ENCODE results near the gene PSMB4.

The PSMB4 gene

GRCh38 chr1:151418081-151418480 is 18.7 kb downstream of the PSMB4 start:
- no peaks in the 10 kb centered on the region for H3K4me1 ChIP-seq (ENCODE audit: insufficient read depth, low read length, poor library complexity, severe bottlenecking)
- H3K9ac ChIP-seq (ENCODE audit: low read depth, low read length, poor library complexity, severe bottlenecking), result no peak overlapping the region
- H2AFZ ChIP-seq (ENCODE audit: low read length), result no peak overlapping the region
- no peaks in the 10 kb centered on the region for H3K9me3 ChIP-seq (ENCODE audit: insufficient read depth, low read depth, low read length)
- TF ChIP-seq CTCF (conservative IDR thresholded peaks at IDR 0.05; ENCODE audit: low read length), result no peak
- no peak for TF ChIP-seq EZH2phosphoT487 (IDR thresholded peaks at IDR 0.05; ENCODE audit: borderline replicate concordance)
- H3F3A ChIP-seq (ENCODE audit: low read depth), result no peaks in the 10 kb centered on the region
- peaks cover 77% of the 10 kb centered on the region; the same call in 1 of the 2 replicates for H3K36me3 ChIP-seq (ENCODE audit: insufficient read depth, low read length)
- no peaks in the 10 kb centered on the region for H4K20me1 ChIP-seq (ENCODE audit: insufficient read depth, low read length, poor library complexity, severe bottlenecking)
- no peaks in the 10 kb centered on the region for H3K79me2 ChIP-seq (ENCODE audit: insufficient read depth, low read length)
- H3K4me2 ChIP-seq (ENCODE audit: low read depth, low read length, poor library complexity, severe bottlenecking), result no peak overlapping the region
- no peaks in the 10 kb centered on the region for H3K9me2 ChIP-seq (replicated peaks; ENCODE audit: low read depth, low read length)
- no peaks in the 10 kb centered on the region for H3K27me3 ChIP-seq (ENCODE audit: insufficient read depth, low read length, poor library complexity, severe bottlenecking)
- no peak overlapping the region for H3K4me3 ChIP-seq (ENCODE audit: low read length, poor library complexity, severe bottlenecking)

- H3K27me3 ChIP-seq (ENCODE audit: insufficient read depth, low read length, poor library complexity, severe bottlenecking), result no peaks in the 10 kb centered on the region
- no peaks in the 10 kb centered on the region for H3F3A ChIP-seq (ENCODE audit: low read depth)
- H3K4me2 ChIP-seq (ENCODE audit: low read depth, low read length, poor library complexity, severe bottlenecking), result no peak overlapping the region
- no peaks in the 10 kb centered on the region for H3K9me2 ChIP-seq (replicated peaks; ENCODE audit: low read depth, low read length)
- no peaks in the 10 kb centered on the region for H4K20me1 ChIP-seq (ENCODE audit: insufficient read depth, low read length, poor library complexity, severe bottlenecking)
- H3K9ac ChIP-seq (ENCODE audit: low read depth, low read length, poor library complexity, severe bottlenecking), result no peak overlapping the region
- no peak for TF ChIP-seq CTCF (conservative IDR thresholded peaks at IDR 0.05; ENCODE audit: low read length)
- TF ChIP-seq EZH2phosphoT487 (IDR thresholded peaks at IDR 0.05; ENCODE audit: borderline replicate concordance), result no peak
- H3K36me3 ChIP-seq (ENCODE audit: insufficient read depth, low read length), result peaks cover 81% of the 10 kb centered on the region; the same call in 1 of the 2 replicates
- no peaks in the 10 kb centered on the region for H3K4me1 ChIP-seq (ENCODE audit: insufficient read depth, low read length, poor library complexity, severe bottlenecking)
- H3K9me3 ChIP-seq (ENCODE audit: insufficient read depth, low read depth, low read length), result no peaks in the 10 kb centered on the region
- H3K79me2 ChIP-seq (ENCODE audit: insufficient read depth, low read length), result no peaks in the 10 kb centered on the region
- no peak overlapping the region for H3K4me3 ChIP-seq (ENCODE audit: low read length, poor library complexity, severe bottlenecking)
- H2AFZ ChIP-seq (ENCODE audit: low read length), result no peak overlapping the region
These were observed 20.4 kb downstream of the PSMB4 start for GRCh38 chr1:151419819-151420218.

GRCh38 chr1:151425103-151425502 is 25.7 kb downstream of the PSMB4 start:
- Histone ChIP-seq H3K9me3 (ENCODE audit: insufficient read depth, low read depth, low read length) (no peaks in the 10 kb centered on the region), H3K9me2 (replicated peaks; ENCODE audit: low read depth, low read length) (no peaks in the 10 kb centered on the region), H3K4me2 (ENCODE audit: low read depth, low read length, poor library complexity, severe bottlenecking) (no peak overlapping the region), H3K36me3 (ENCODE audit: insufficient read depth, low read length) (peaks cover 96% of the 10 kb centered on the region), H4K20me1 (ENCODE audit: insufficient read depth, low read length, poor library complexity, severe bottlenecking) (no peaks in the 10 kb centered on the region), H3K79me2 (ENCODE audit: insufficient read depth, low read length) (peaks cover 16% of the 10 kb centered on the region; the same call in 1 of the 2 replicates), H3K4me3 (ENCODE audit: low read length, poor library complexity, severe bottlenecking) (no peak overlapping the region), H3K27me3 (ENCODE audit: insufficient read depth, low read length, poor library complexity, severe bottlenecking) (no peaks in the 10 kb centered on the region), H3K9ac (ENCODE audit: low read depth, low read length, poor library complexity, severe bottlenecking) (no peak overlapping the region), H3F3A (ENCODE audit: low read depth) (no peaks in the 10 kb centered on the region), H3K4me1 (ENCODE audit: insufficient read depth, low read length, poor library complexity, severe bottlenecking) (no peaks in the 10 kb centered on the region), H2AFZ (ENCODE audit: low read length) (no peak overlapping the region)
- no peak for TF ChIP-seq CTCF (conservative IDR thresholded peaks at IDR 0.05; ENCODE audit: low read length)
- no peak for TF ChIP-seq EZH2phosphoT487 (IDR thresholded peaks at IDR 0.05; ENCODE audit: borderline replicate concordance)
